NOMO-1 (cell line): ENCODE measurements around the gene TSSK2.

Experiments used
- DNase-seq, 2 experiments: peaks; one replicate each; lab custom pipeline; 2025; ENCODE audit not compliant: unreplicated experiment in 2 of 2; lab: John Stamatoyannopoulos, UW

Gene TSSK2

GRCh38 chr22:19122752-19123492 lies 8.2 kb upstream of the TSSK2 start:
- peak in 1 of 2 experiments; percentile 9 for DNase-seq

GRCh38 chr22:19123936-19124335 lies 7.2 kb upstream of the TSSK2 start:
- no peak for DNase-seq

- DNase-seq = no peak
Measured at GRCh38 chr22:19124377-19124776, 6.7 kb upstream of the TSSK2 start.

- DNase-seq = no peak
Measured at GRCh38 chr22:19125011-19125410, 6.1 kb upstream of the TSSK2 start.

- no peak for DNase-seq
Measured at GRCh38 chr22:19125474-19126308, 5.4 kb upstream of the TSSK2 start.

GRCh38 chr22:19126309-19127273 lies 4.5 kb upstream of the TSSK2 start:
- no peak for DNase-seq

GRCh38 chr22:19127329-19128008 lies 3.6 kb upstream of the TSSK2 start:
- no peak for DNase-seq

GRCh38 chr22:19128009-19128401 lies 3.1 kb upstream of the TSSK2 start:
- no peak for DNase-seq

GRCh38 chr22:19128946-19129727 lies 2.0 kb upstream of the TSSK2 start:
- DNase-seq = no peak

- no peak for DNase-seq
Measured at GRCh38 chr22:19129871-19130270, 1.2 kb upstream of the TSSK2 start.

- DNase-seq = no peak
Measured at GRCh38 chr22:19131685-19132015, 542 bp downstream of the TSSK2 start.

GRCh38 chr22:19132153-19132552 lies 1.0 kb downstream of the TSSK2 start:
- no peak for DNase-seq

GRCh38 chr22:19132693-19133400 lies 1.7 kb downstream of the TSSK2 start:
- no peak for DNase-seq

GRCh38 chr22:19133561-19133960 lies 2.5 kb downstream of the TSSK2 start:
- no peak for DNase-seq

GRCh38 chr22:19134176-19134831 lies 3.2 kb downstream of the TSSK2 start:
- DNase-seq = no peak

- DNase-seq = no peak
Measured at GRCh38 chr22:19134874-19135273, 3.8 kb downstream of the TSSK2 start.

- no peak for DNase-seq
Measured at GRCh38 chr22:19136915-19137314, 5.8 kb downstream of the TSSK2 start.

- no peak for DNase-seq
Measured at GRCh38 chr22:19137384-19138216, 6.5 kb downstream of the TSSK2 start.
